ENCODE data around the gene HES5. TPM values are rescaled to one million over a fixed set of nuclear protein-coding genes. Genes with fewer than 3 reads are reported as not detected.

Gene HES5
- polyA plus RNA-seq, 3 donors, result not detected

GRCh38 chr1:2523891-2524609 is 6.0 kb downstream of the HES5 start:
- Histone ChIP-seq H3K79me2 (ENCODE audit: insufficient read depth, low read length) (peaks cover 46% of the 10 kb centered on the region), H3K4me1 (ENCODE audit: control insufficient read depth in 1 of 2, insufficient read depth in 2 of 2, low read length in 2 of 2) (peaks cover 26 to 32% of the 10 kb centered on the region in 2 donors), H4K20me1 (ENCODE audit: insufficient read depth, low read length) (peaks cover 74% of the 10 kb centered on the region), H2AFZ (ENCODE audit: insufficient read depth, low read depth, low read length, poor library complexity, severe bottlenecking) (no peak overlapping the region), H3K27ac (ENCODE audit: low read depth in 1 of 2, low read length in 2 of 2) (no peak overlapping the region), H3K9me3 (replicated peaks in 1 of 2; ENCODE audit: control insufficient read depth in 1 of 2, insufficient read depth in 1 of 2, low read length in 2 of 2) (no peaks in the 10 kb centered on the region), H3K27me3 (ENCODE audit: control insufficient read depth in 2 of 2, insufficient read depth in 2 of 2, low read length in 2 of 2) (peaks cover 15 to 24% of the 10 kb centered on the region in 2 donors), H3K9ac (ENCODE audit: insufficient read depth, low read length, poor library complexity, severe bottlenecking) (no peak overlapping the region), H3K4me2 (replicated peaks; ENCODE audit: extremely low read depth, low read length, poor library complexity, severe bottlenecking) (peak overlapping the region; percentile 96), H3K36me3 (replicated peaks in 1 of 2; ENCODE audit: control insufficient read depth in 1 of 2, insufficient read depth in 2 of 2, low read length in 2 of 2) (peaks cover 24 to 37% of the 10 kb centered on the region in 2 donors), H3K4me3 (replicated peaks in 1 of 3; ENCODE audit: low read depth in 2 of 3, low read length in 3 of 3) (no peak overlapping the region)
- WGBS (ENCODE audit: insufficient coverage), result 75% methylated on average over 9 of the region's 10 CpGs
- H3K27me3 Mint-ChIP-seq (ENCODE audit: low read depth in 3 of 3), result peaks cover 21 to 25% (median 23%) of the 10 kb centered on the region in 3 donors
- DNase-seq, result no peak
- H3K9me3 Mint-ChIP-seq, result peaks cover 0 to 6% (median 0%) of the 10 kb centered on the region in 7 donors
- H3K4me3 Mint-ChIP-seq, result peak overlapping the region in 1 of 2 donors; percentile 88
- peaks cover 30% of the 10 kb centered on the region for H3K4me1 Mint-ChIP-seq
- H3K36me3 Mint-ChIP-seq, result peaks cover 35 to 44% of the 10 kb centered on the region in 2 donors
- H3K27ac Mint-ChIP-seq, result peak overlapping the region in 1 of 7 donors; percentile 75
- intact Hi-C loops (cut with micrococcal nuclease), result loop anchor here (5.0 to 10.0 kb wide), 2 partner anchors 132 to 319 kb away; partner anchors contain the start of genes MORN1 (in 1 of the 2) and RER1 (in 1 of the 2)
- no peak for TF ChIP-seq CTCF (IDR thresholded peaks at IDR 0.05)

GRCh38 chr1:2523191-2523890 is 6.7 kb downstream of the HES5 start:
- peaks cover 31 to 45% of the 10 kb centered on the region in 2 donors for H3K36me3 ChIP-seq (replicated peaks in 1 of 2; ENCODE audit: control insufficient read depth in 1 of 2, insufficient read depth in 2 of 2, low read length in 2 of 2)
- Mint-ChIP-seq H3K4me1 (peaks cover 24% of the 10 kb centered on the region), H3K36me3 (peaks cover 42 to 52% of the 10 kb centered on the region in 2 donors), H3K9me3 (peaks cover 0 to 3% (median 0%) of the 10 kb centered on the region in 7 donors), H3K4me3 (no peak overlapping the region), H3K27me3 (ENCODE audit: low read depth in 3 of 3) (peaks cover 15 to 18% (median 16%) of the 10 kb centered on the region in 3 donors), H3K27ac (no peak overlapping the region)
- H3K4me2 ChIP-seq (replicated peaks; ENCODE audit: extremely low read depth, low read length, poor library complexity, severe bottlenecking), result no peak overlapping the region
- no peak for DNase-seq
- no peak overlapping the region for H3K27ac ChIP-seq (ENCODE audit: low read depth in 1 of 2, low read length in 2 of 2)
- peaks cover 67% of the 10 kb centered on the region for H4K20me1 ChIP-seq (ENCODE audit: insufficient read depth, low read length)
- no peak overlapping the region for H3K9ac ChIP-seq (ENCODE audit: insufficient read depth, low read length, poor library complexity, severe bottlenecking)
- TF ChIP-seq CTCF (IDR thresholded peaks at IDR 0.05), result no peak
- peaks cover 8 to 17% of the 10 kb centered on the region in 2 donors for H3K27me3 ChIP-seq (ENCODE audit: control insufficient read depth in 2 of 2, insufficient read depth in 2 of 2, low read length in 2 of 2)
- peaks cover 46% of the 10 kb centered on the region for H3K79me2 ChIP-seq (ENCODE audit: insufficient read depth, low read length)
- H3K9me3 ChIP-seq (replicated peaks in 1 of 2; ENCODE audit: control insufficient read depth in 1 of 2, insufficient read depth in 1 of 2, low read length in 2 of 2), result no peaks in the 10 kb centered on the region
- intact Hi-C loops (cut with micrococcal nuclease), result loop anchor here (5.0 to 10.0 kb wide), 2 partner anchors 131 to 319 kb away; partner anchors contain the start of genes MORN1 (in 1 of the 2) and RER1 (in 1 of the 2)
- H3K4me3 ChIP-seq (replicated peaks in 1 of 3; ENCODE audit: low read depth in 2 of 3, low read length in 3 of 3), result no peak overlapping the region
- H3K4me1 ChIP-seq (ENCODE audit: control insufficient read depth in 1 of 2, insufficient read depth in 2 of 2, low read length in 2 of 2), result peaks cover 20 to 27% of the 10 kb centered on the region in 2 donors
- no peak overlapping the region for H2AFZ ChIP-seq (ENCODE audit: insufficient read depth, low read depth, low read length, poor library complexity, severe bottlenecking)
- 90% methylated on average over 16 of the region's 32 CpGs for WGBS (ENCODE audit: insufficient coverage)
